H1 (cell line): Measurements from ENCODE around the gene GID8. TPM values are rescaled to one million over a fixed set of nuclear protein-coding genes. Genes with fewer than 3 reads are reported as not detected.

Source experiments
- CTCF ChIA-PET: fragments of 300-600 bp; sonication (Branson Sonifier 250); formaldehyde crosslinking; loops from one replicate; lab custom pipeline; 2021; ENCODE audit not compliant: partially characterized antibody; lab: Charles Lee
- POLR2A ChIA-PET: fragments of 300-600 bp; sonication (Branson Sonifier 250); formaldehyde crosslinking; loops from one replicate; lab custom pipeline; 2021; ENCODE audit warnings: inconsistent platforms; ENCODE audit not compliant: partially characterized antibody; lab: Charles Lee
- DNase-seq, 2 experiments: peaks; one replicate each; pipeline versions ENCODE4 v3.0.0 to v3.0.0-alpha.2; 2010 to 2022; ENCODE audit warnings: low spot score in 2 of 2, low read depth in 1 of 2, mixed read lengths in 1 of 2
- FAIRE-seq: peaks from 2 replicates; lab custom pipeline; 2011; peaks lifted over from hg19 to GRCh38; lab: Jason Lieb, UNC
- H2AFZ ChIP-seq: 2 replicates; pipeline ENCODE4 v1.8.1; 2012; ENCODE audit warnings: low read length, inconsistent platforms
- H2AK5ac ChIP-seq: 2 replicates; pipeline ENCODE4 v1.6.1; 2013; ENCODE audit warnings: low read depth, low read length
- H2BK120ac ChIP-seq: replicated peaks from 2 replicates; pipeline ENCODE3; 2013; ENCODE audit warnings: low read depth, low read length, inconsistent platforms
- H2BK12ac ChIP-seq: 2 replicates; pipeline ENCODE4 v1.6.1; 2013; ENCODE audit warnings: low read depth, low read length
- H2BK15ac ChIP-seq: 2 replicates; pipeline ENCODE4 v1.6.1; 2013; ENCODE audit warnings: low read length
- H2BK20ac ChIP-seq: 2 replicates; pipeline ENCODE4 v1.6.1; 2013; ENCODE audit warnings: low read length
- H2BK5ac ChIP-seq: 2 replicates; pipeline ENCODE4 v1.6.1; 2013; ENCODE audit warnings: low read depth, low read length
- H3K14ac ChIP-seq: 2 replicates; pipeline ENCODE4 v1.6.1; 2013; ENCODE audit warnings: inconsistent platforms; ENCODE audit not compliant: insufficient read length
- H3K18ac ChIP-seq: 2 replicates; pipeline ENCODE4 v1.6.1; 2013; ENCODE audit warnings: low read length; ENCODE audit errors: extremely low read depth
- H3K23ac ChIP-seq: 2 replicates; pipeline ENCODE4 v1.6.1; 2013; ENCODE audit warnings: inconsistent platforms; ENCODE audit not compliant: insufficient read length
- H3K23me2 ChIP-seq: 2 replicates; pipeline ENCODE4 v1.6.1; 2013; ENCODE audit warnings: low read depth, low read length
- H3K27ac ChIP-seq: 2 replicates; pipeline ENCODE4 v1.6.1; 2011; ENCODE audit warnings: low read depth, low read length, inconsistent platforms
- H3K27me3 ChIP-seq, 4 experiments: replicated peaks in 1 of 4; 1 replicate in 1 of 4; 2 replicates in 3 of 4; pipeline versions ENCODE4 v1.6.1 to v1.8.1; 2011 to 2013; ENCODE audit warnings: low read length in 3 of 4, mild to moderate bottlenecking in 3 of 4, inconsistent platforms in 2 of 4, mixed read lengths in 2 of 4, moderate library complexity in 1 of 4; ENCODE audit not compliant: control insufficient read depth in 3 of 4, insufficient read depth in 3 of 4; ENCODE audit errors: extremely low read depth in 1 of 4
- H3K36me3 ChIP-seq, 4 experiments: 2 replicates each; pipeline versions ENCODE4 v1.6.1 to v1.8.1; 2011 to 2013; ENCODE audit warnings: mild to moderate bottlenecking in 4 of 4, low read length in 3 of 4, moderate library complexity in 2 of 4, control low read depth in 1 of 4, inconsistent platforms in 1 of 4; ENCODE audit not compliant: insufficient read depth in 4 of 4, control insufficient read depth in 2 of 4
- H3K4ac ChIP-seq: replicated peaks from 2 replicates; pipeline ENCODE3; 2013; ENCODE audit warnings: low read length, low read depth, mixed read lengths, inconsistent platforms; ENCODE audit not compliant: insufficient read length
- H3K4me1 ChIP-seq, 4 experiments: replicated peaks in 1 of 4; 1 replicate in 1 of 4; 2 replicates in 3 of 4; pipeline versions ENCODE4 v1.6.1 to v1.8.1; 2011 to 2013; ENCODE audit warnings: low read length in 3 of 4, inconsistent platforms in 2 of 4, mixed read lengths in 1 of 4; ENCODE audit not compliant: insufficient read depth in 4 of 4, control insufficient read depth in 3 of 4
- H3K4me2 ChIP-seq, 2 experiments: 2 replicates each; pipeline versions ENCODE4 v1.6.1 to v1.8.1; 2011 to 2013; ENCODE audit warnings: low read depth in 2 of 2, low read length in 2 of 2, control low read depth in 1 of 2, inconsistent platforms in 1 of 2, mild to moderate bottlenecking in 1 of 2; ENCODE audit not compliant: insufficient read depth in 1 of 2
- H3K4me3 ChIP-seq, 4 experiments: fragments of 200-600, 300-600 bp in 1 of 4; sonication (generic), shearing (Covaris generic), sonication (Bioruptor Twin) in 1 of 4; 2 replicates each; pipeline versions ENCODE4 v1.5.1 to v1.8.1; 2011 to 2016; ENCODE audit warnings: low read length in 4 of 4, low read depth in 3 of 4, control low read depth in 2 of 4, inconsistent platforms in 2 of 4, mild to moderate bottlenecking in 2 of 4, mixed read lengths in 1 of 4, moderate library complexity in 1 of 4; ENCODE audit not compliant: insufficient read depth in 2 of 4; ENCODE audit errors: extremely low read depth in 1 of 4
- H3K56ac ChIP-seq: replicated peaks from 2 replicates; pipeline ENCODE3; 2013; ENCODE audit warnings: low read depth, mild to moderate bottlenecking, mixed read lengths, low read length, inconsistent platforms; ENCODE audit not compliant: insufficient read length
- H3K79me1 ChIP-seq: 2 replicates; pipeline ENCODE4 v1.6.1; 2013; ENCODE audit warnings: low read depth, low read length, control low read depth
- H3K79me2 ChIP-seq, 2 experiments: 2 replicates each; pipeline versions ENCODE4 v1.6.1 to v1.8.1; 2012 to 2013; ENCODE audit warnings: low read length in 2 of 2, mild to moderate bottlenecking in 2 of 2, inconsistent platforms in 1 of 2; ENCODE audit not compliant: insufficient read depth in 2 of 2, control insufficient read depth in 1 of 2
- H3K9ac ChIP-seq, 4 experiments: replicated peaks in 1 of 4; 1 replicate in 1 of 4; 2 replicates in 3 of 4; pipeline versions ENCODE4 v1.6.1 to v1.8.1; 2011 to 2013; ENCODE audit warnings: low read depth in 3 of 4, low read length in 3 of 4, control low read depth in 2 of 4, mild to moderate bottlenecking in 2 of 4, moderate library complexity in 2 of 4, inconsistent platforms in 1 of 4; ENCODE audit errors: extremely low read depth in 1 of 4
- H3K9me3 ChIP-seq, 2 experiments: 2 replicates each; pipeline versions ENCODE4 v1.6.1 to v1.8.1; 2012 to 2013; ENCODE audit warnings: mild to moderate bottlenecking in 2 of 2, moderate library complexity in 2 of 2, control low read depth in 1 of 2, inconsistent platforms in 1 of 2, low read depth in 1 of 2, low read length in 1 of 2, mixed read lengths in 1 of 2; ENCODE audit not compliant: insufficient read depth in 2 of 2
- H4K20me1 ChIP-seq, 2 experiments: replicated peaks in 1 of 2; 2 replicates each; pipeline versions ENCODE3 to v1.8.1; 2011 to 2013; ENCODE audit warnings: inconsistent platforms in 2 of 2, low read length in 2 of 2, mild to moderate bottlenecking in 1 of 2; ENCODE audit not compliant: insufficient read depth in 2 of 2, control insufficient read depth in 1 of 2
- H4K5ac ChIP-seq: 2 replicates; pipeline ENCODE4 v1.6.1; 2013; ENCODE audit warnings: low read length, low read depth, mixed read lengths, inconsistent platforms; ENCODE audit not compliant: insufficient read length
- H4K8ac ChIP-seq: 2 replicates; pipeline ENCODE4 v1.8.0; 2013; ENCODE audit warnings: mild to moderate bottlenecking, moderate library complexity, low read length, inconsistent platforms; ENCODE audit not compliant: insufficient read depth; ENCODE audit errors: extremely low read depth
- H4K91ac ChIP-seq: replicated peaks from 2 replicates; pipeline ENCODE3; 2013; ENCODE audit warnings: low read length, mixed read lengths, inconsistent platforms; ENCODE audit not compliant: insufficient read length
- ASH2L ChIP-seq: fragments of 200-600, 300-600 bp; sonication (generic); IDR thresholded peaks from one replicate; pipeline ENCODE4 v1.7.1; 2017; ENCODE audit warnings: low read length
- ATF2 ChIP-seq: IDR thresholded peaks from 2 replicates; pipeline ENCODE4 v1.6.1; 2012; ENCODE audit warnings: low read length, inconsistent platforms
- CREB1 ChIP-seq: IDR thresholded peaks from 2 replicates; pipeline ENCODE4 v1.6.1; 2012; ENCODE audit warnings: inconsistent platforms
- GABPA ChIP-seq: IDR thresholded peaks from 2 replicates; pipeline ENCODE4 v1.6.1; 2011; ENCODE audit warnings: mild to moderate bottlenecking, low read length, moderate library complexity, borderline replicate concordance; ENCODE audit not compliant: insufficient read depth
- GTF2F1 ChIP-seq: IDR thresholded peaks from 2 replicates; pipeline ENCODE4 v1.6.1; 2012; ENCODE audit warnings: low read depth, low read length, improper control_type of control experiment, borderline replicate concordance
- HDAC6 ChIP-seq: IDR thresholded peaks from one replicate; pipeline ENCODE4 v1.7.1; 2012; ENCODE audit warnings: low read depth, mild to moderate bottlenecking, inconsistent platforms, low read length, moderate library complexity
- NRF1 ChIP-seq: IDR thresholded peaks from 2 replicates; pipeline ENCODE4 v1.6.1; 2011; ENCODE audit warnings: mild to moderate bottlenecking, low read depth, low read length, improper control_type of control experiment
- RBBP5 ChIP-seq: IDR thresholded peaks from 2 replicates; pipeline ENCODE4 v1.7.1; 2012; ENCODE audit warnings: low read depth, mild to moderate bottlenecking, inconsistent platforms, low read length, moderate library complexity, borderline replicate concordance
- SIRT6 ChIP-seq: IDR thresholded peaks from one replicate; pipeline ENCODE4 v1.7.1; 2012; ENCODE audit warnings: low read length, inconsistent platforms
- TAF1 ChIP-seq: IDR thresholded peaks from 2 replicates; pipeline ENCODE4 v1.6.1; 2011; ENCODE audit warnings: mild to moderate bottlenecking, low read depth, low read length
- ZNF274 ChIP-seq: IDR thresholded peaks from 2 replicates; pipeline ENCODE4 v1.7.0; 2012; ENCODE audit warnings: low read length, borderline replicate concordance; ENCODE audit errors: extremely low read depth
- WGBS, 2 experiments: shearing (Covaris generic) in 1 of 2; methylation state at CpG; one replicate each; pipeline versions ENCODE4 v1.1.6 to v1.1.7; 2013 to 2015; ENCODE audit warnings: low lambda C conversion rate in 2 of 2, mixed read lengths in 2 of 2, inconsistent platforms in 1 of 2, low coverage in 1 of 2, missing lambda C conversion rate in 1 of 2; ENCODE audit not compliant: insufficient replicate concordance in 2 of 2, insufficient coverage in 1 of 2, insufficient read length in 1 of 2; ENCODE audit errors: extremely low coverage in 1 of 2, missing lambda C conversion rate in 1 of 2; 5-methylcytosine and 5-hydroxymethylcytosine counted together
- polyA plus RNA-seq, 7 experiments: library from polyadenylated mRNA; depleted of rRNA in 3 of 7; stranded (reverse) in 5 of 7; unstranded in 2 of 7; fragments of >200 nt in 5 of 7; fragments of 200-250 nt in 2 of 7; gene quantifications; 1 replicate in 5 of 7; 2 replicates in 1 of 7; 4 replicates in 1 of 7; pipeline versions ENCODE4 v1.2.1 to v1.2.3, GENCODE V29; 2011 to 2013; ENCODE audit warnings: missing spikeins in 2 of 7, mixed read lengths in 2 of 7
- total RNA-seq: library from RNA; stranded (reverse); fragmentation: NEBNext Ultra II Directional; extraction: Animal tissue kit (Norgen Biotek cat#: 25700); gene quantifications from 2 replicates; pipeline ENCODE4 v1.2.1, GENCODE V29; 2021
- TF ChIP-seq, protein P1 (sequence below): IDR thresholded peaks from 2 replicates; pipeline ENCODE4 v1.6.1; 2011; ENCODE audit warnings: low read length, improper control_type of control experiment

GID8 gene
- total and polyA plus RNA-seq, 2 of the 8 experiments (the other 6 are each of a cell fraction or from before 2014, with no cell fraction given), result 39.7 to 72.9 TPM

DNA sequence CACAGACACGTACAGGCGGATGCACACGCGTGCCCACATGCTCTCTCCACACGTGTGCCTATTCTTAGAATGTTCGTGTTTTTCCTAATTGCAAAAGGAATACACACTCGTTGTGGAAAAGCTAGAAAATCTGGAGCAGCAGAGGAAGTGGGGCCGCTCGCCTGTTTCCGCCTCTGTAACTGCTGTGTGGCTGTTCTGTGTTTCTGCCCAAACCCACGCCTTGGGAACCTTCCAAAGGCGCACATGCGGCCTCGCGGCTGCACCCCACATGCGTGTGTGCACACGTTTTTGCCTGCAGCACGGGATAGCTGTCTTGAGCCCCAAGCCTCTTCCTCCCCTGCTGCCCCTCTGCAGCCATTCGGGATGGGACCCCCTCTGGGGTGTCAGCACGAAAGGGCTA lies 26.8 kb downstream of the GID8 start:
- Histone ChIP-seq H2AFZ (no peak overlapping the region), H3K4ac (no peak overlapping the region), H4K5ac (no peak overlapping the region), H2BK20ac (no peak overlapping the region), H3K9ac (no peak overlapping the region), H3K4me2 (no peak overlapping the region), H2BK12ac (no peak overlapping the region), H3K27me3 (no peaks in the 10 kb centered on the region), H3K23ac (no peak overlapping the region), H3K79me2 (no peaks in the 10 kb centered on the region), H3K23me2 (no peaks in the 10 kb centered on the region), H3K79me1 (no peaks in the 10 kb centered on the region), H3K9me3 (no peaks in the 10 kb centered on the region), H3K27ac (no peak overlapping the region), H4K8ac (no peak overlapping the region), H2BK5ac (no peak overlapping the region), H2AK5ac (no peak overlapping the region), H3K4me1 (peaks cover 0 to 3% (median 0%) of the 10 kb centered on the region in 4 experiments; a peak in 2 of 7 replicates), H2BK15ac (no peak overlapping the region), H3K14ac (no peak overlapping the region), H3K18ac (no peak overlapping the region), H3K36me3 (peaks cover 0 to 7% (median 0%) of the 10 kb centered on the region in 4 experiments; a peak in 3 of 8 replicates), H3K4me3 (no peak overlapping the region), H3K56ac (no peak overlapping the region), H4K20me1 (peaks cover 0 to 8% of the 10 kb centered on the region in 2 experiments), H2BK120ac (no peak overlapping the region), H4K91ac (no peak overlapping the region)
- 93% methylated on average over 16 of the region's 20 CpGs; no CpG with 5 or more reads in 1 of the 2 experiments for WGBS, 2 experiments
- no peak for DNase-seq
- ChIA-PET POLR2A (interaction anchor here (1.0 to 1.9 kb wide), 6 partner anchors 11 to 57 kb away, joined by 3 to 9 read pairs (median 4); partner anchors contain the start of gene GID8), CTCF (interaction anchor here (0.7 to 8.1 kb wide), 8 partner anchors 10 to 57 kb away, joined by 3 to 53 read pairs (median 4); partner anchors contain the start of gene BHLHE23)
- FAIRE-seq, result no peak
- TF ChIP-seq, protein P1, sequence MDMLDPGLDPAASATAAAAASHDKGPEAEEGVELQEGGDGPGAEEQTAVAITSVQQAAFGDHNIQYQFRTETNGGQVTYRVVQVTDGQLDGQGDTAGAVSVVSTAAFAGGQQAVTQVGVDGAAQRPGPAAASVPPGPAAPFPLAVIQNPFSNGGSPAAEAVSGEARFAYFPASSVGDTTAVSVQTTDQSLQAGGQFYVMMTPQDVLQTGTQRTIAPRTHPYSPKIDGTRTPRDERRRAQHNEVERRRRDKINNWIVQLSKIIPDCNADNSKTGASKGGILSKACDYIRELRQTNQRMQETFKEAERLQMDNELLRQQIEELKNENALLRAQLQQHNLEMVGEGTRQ, result no peak
- no peak for TF ChIP-seq NRF1
- no peak for TF ChIP-seq ZNF274
- TF ChIP-seq GTF2F1, result no peak
- no peak for TF ChIP-seq SIRT6
- no peak for TF ChIP-seq RBBP5
- TF ChIP-seq TAF1, result no peak
- TF ChIP-seq ATF2, result no peak
- no peak for TF ChIP-seq GABPA
- no peak for TF ChIP-seq HDAC6
- no peak for TF ChIP-seq ASH2L
- no peak for TF ChIP-seq CREB1
